MCF 10A (cell line): ENCODE measurements around the gene AJM1. TPM values are rescaled to one million over a fixed set of nuclear protein-coding genes. Genes with fewer than 3 reads are reported as not detected.
"Not testable (repeated sequence)": the region's sequence is repeated elsewhere in the genome, so short reads cannot be mapped to it uniquely, and the experiment has no call there.

Experiments used
- BruUV-seq: library from RNA; stranded (reverse); fragments of 400-500 nt; replicated peaks from 2 replicates; lab custom pipeline; 2021; lab: Mats Ljungman, UMichigan
- CTCF ChIA-PET: fragments of 300-600 bp; sonication (Branson Sonifier 250); formaldehyde crosslinking; extraction: SDS; loops from one replicate; lab custom pipeline; 2021; ENCODE audit warnings: antibody characterized with exemption, inconsistent platforms; lab: Yijun Ruan, JAX
- POLR2A ChIA-PET: fragments of 300-600, 350-650 bp; sonication (Branson Sonifier 250); formaldehyde crosslinking; extraction: SDS; loops from one replicate; lab custom pipeline; 2020; ENCODE audit warnings: antibody characterized with exemption, inconsistent platforms; lab: Yijun Ruan, JAX
- DNase-seq: peaks from one replicate; pipeline ENCODE4 v3.0.0-alpha.2; 2018; ENCODE audit not compliant: unreplicated experiment
- H3K27ac Mint-ChIP-seq: one replicate; pipeline ENCODE4 v1.8.0; 2022; ENCODE audit warnings: mild to moderate bottlenecking, low read depth, mixed read lengths; ENCODE audit not compliant: unreplicated experiment
- H3K27me3 Mint-ChIP-seq: one replicate; pipeline ENCODE4 v1.8.0; 2022; ENCODE audit warnings: mixed read lengths; ENCODE audit not compliant: insufficient read depth, unreplicated experiment
- H3K36me3 Mint-ChIP-seq: one replicate; pipeline ENCODE4 v1.8.0; 2022; ENCODE audit warnings: mild to moderate bottlenecking, moderate library complexity, mixed read lengths; ENCODE audit not compliant: insufficient read depth, unreplicated experiment
- H3K4me1 Mint-ChIP-seq: one replicate; pipeline ENCODE4 v1.8.0; 2022; ENCODE audit warnings: mixed read lengths; ENCODE audit not compliant: insufficient read depth, unreplicated experiment
- H3K4me3 Mint-ChIP-seq: one replicate; pipeline ENCODE4 v1.8.0; 2022; ENCODE audit warnings: mild to moderate bottlenecking, moderate library complexity, mixed read lengths; ENCODE audit not compliant: unreplicated experiment
- H3K9me3 Mint-ChIP-seq: one replicate; pipeline ENCODE4 v1.8.0; 2022; ENCODE audit warnings: mixed read lengths; ENCODE audit not compliant: unreplicated experiment
- CTCF ChIP-seq: fragments of 200-600 bp; IDR thresholded peaks from one replicate; pipeline ENCODE4 v1.8.0; 2022; ENCODE audit warnings: antibody characterized with exemption, mild to moderate bottlenecking; ENCODE audit not compliant: unreplicated experiment
- intact Hi-C: fragments of 100-400 bp; cut with micrococcal nuclease; formaldehyde crosslinking; loops from 2 replicates; pipeline ENCODE4 v1.14.1; 2022
- total RNA-seq: library from RNA; stranded (reverse); gene quantifications from 2 replicates; pipeline ENCODE4 v1.2.3, GENCODE V29; 2022

Gene AJM1
- total RNA-seq, 1 experiment from 2014 or later = 5.7 TPM

GRCh38 chr9:136840140-136840876 is 2.0 kb upstream of the AJM1 start:
- CTCF ChIA-PET = interaction anchor here (1.0 to 1.1 kb wide), 2 partner anchors 25 to 195 kb away, joined by 3 read pairs; no protein-coding TSS in a partner anchor
- Mint-ChIP-seq H3K27me3 (no peaks in the 10 kb centered on the region), H3K36me3 (peaks cover 45% of the 10 kb centered on the region), H3K4me1 (peaks cover 18% of the 10 kb centered on the region), H3K4me3 (no peak overlapping the region), H3K27ac (peak overlapping the region; percentile 4), H3K9me3 (no peaks in the 10 kb centered on the region)
- POLR2A ChIA-PET = interaction anchor here (1.0 to 1.8 kb wide), 2 partner anchors 8 to 30 kb away, joined by 3 to 5 read pairs; no protein-coding TSS in a partner anchor
- no peak for TF ChIP-seq CTCF
- BruUV-seq = TSS peak; percentile 79
- DNase-seq = no peak
- intact Hi-C loops = loop anchor here (10.0 kb wide), 1 partner anchor 104 kb away; the partner anchor contains the start of genes C8G and FBXW5

- POLR2A ChIA-PET = interaction anchor here (1.0 to 2.0 kb wide), 3 partner anchors 28 to 32 kb away, joined by 3 to 10 read pairs (median 3); no protein-coding TSS in a partner anchor
- Mint-ChIP-seq H3K27me3 (no peaks in the 10 kb centered on the region), H3K4me1 (peaks cover 18% of the 10 kb centered on the region), H3K9me3 (no peaks in the 10 kb centered on the region), H3K36me3 (peaks cover 41% of the 10 kb centered on the region), H3K27ac (no peak overlapping the region), H3K4me3 (no peak overlapping the region)
- CTCF ChIA-PET = interaction anchor here (0.6 to 2.3 kb wide), 7 partner anchors 11 to 194 kb away, joined by 3 to 8 read pairs (median 3); partner anchors contain the start of gene RABL6
- no peak for TF ChIP-seq CTCF
- no TSS peak for BruUV-seq
- DNase-seq = peak; percentile 62
- intact Hi-C loops = loop anchor here (10.0 kb wide), 1 partner anchor 104 kb away; the partner anchor contains the start of genes C8G and FBXW5
Measured at GRCh38 chr9:136840877-136841645, 1.2 kb upstream of the AJM1 start.

- not testable (repeated sequence) for H3K27ac Mint-ChIP-seq, H3K9me3 Mint-ChIP-seq, BruUV-seq, DNase-seq, H3K27me3 Mint-ChIP-seq
- Mint-ChIP-seq H3K4me3 (peak overlapping the region; percentile 67), H3K36me3 (peaks cover 41% of the 10 kb centered on the region), H3K4me1 (peaks cover 18% of the 10 kb centered on the region)
- POLR2A ChIA-PET = interaction anchor here (0.6 to 2.0 kb wide), 7 partner anchors 10 to 193 kb away, joined by 3 to 10 read pairs (median 3); partner anchors contain the start of gene MAMDC4
- CTCF ChIA-PET = interaction anchor here (0.6 to 2.3 kb wide), 11 partner anchors 9 to 187 kb away, joined by 3 to 8 read pairs (median 4); partner anchors contain the start of gene RABL6
- intact Hi-C loops = loop anchor here (2.0 to 10.0 kb wide), 2 partner anchors 103 to 193 kb away; partner anchors contain the start of genes C8G and FBXW5
Measured at GRCh38 chr9:136841646-136842379, 465 bp upstream of the AJM1 start.

GRCh38 chr9:136843159-136843800 is 1.0 kb downstream of the AJM1 start:
- not testable (repeated sequence) for DNase-seq, H3K27ac Mint-ChIP-seq, H3K27me3 Mint-ChIP-seq, H3K9me3 Mint-ChIP-seq, BruUV-seq
- peaks cover 47% of the 10 kb centered on the region for H3K36me3 Mint-ChIP-seq
- ChIA-PET CTCF (interaction anchor here (0.6 to 2.3 kb wide), 15 partner anchors 8 to 219 kb away, joined by 3 to 8 read pairs (median 3); partner anchors contain the start of genes RABL6 and TRAF2), POLR2A (interaction anchor here (0.7 to 2.0 kb wide), 2 partner anchors 11 to 34 kb away, joined by 5 to 10 read pairs; no protein-coding TSS in a partner anchor)
- H3K4me1 Mint-ChIP-seq = peaks cover 18% of the 10 kb centered on the region
- intact Hi-C loops = loop anchor here (2.0 to 10.0 kb wide), 2 partner anchors 102 to 192 kb away; partner anchors contain the start of genes C8G and FBXW5
- peak overlapping the region; percentile 25 for H3K4me3 Mint-ChIP-seq
